ENCODE results near the gene RASL10B.

The RASL10B gene

GRCh38 chr17:35736236-35736635 is 4.8 kb downstream of the RASL10B start:
- no peak overlapping the region for H3K4me2 ChIP-seq (ENCODE audit: low read depth, low read length, poor library complexity, severe bottlenecking)
- H3K36me3 ChIP-seq (ENCODE audit: insufficient read depth, low read length) = no peaks in the 10 kb centered on the region

GRCh38 chr17:35738519-35739133 is 7.2 kb downstream of the RASL10B start:
- H4K20me1 ChIP-seq (ENCODE audit: insufficient read depth, low read length, poor library complexity, severe bottlenecking) = no peaks in the 10 kb centered on the region
- H3K4me3 ChIP-seq (ENCODE audit: low read length, poor library complexity, severe bottlenecking) = no peak overlapping the region
- no peaks in the 10 kb centered on the region for H3K4me1 ChIP-seq (ENCODE audit: insufficient read depth, low read length, poor library complexity, severe bottlenecking)
- no peak overlapping the region for H2AFZ ChIP-seq (ENCODE audit: low read length)
- H3K4me2 ChIP-seq (ENCODE audit: low read depth, low read length, poor library complexity, severe bottlenecking) = no peak overlapping the region
- H3K9me3 ChIP-seq (ENCODE audit: insufficient read depth, low read depth, low read length) = no peaks in the 10 kb centered on the region
- TF ChIP-seq EZH2phosphoT487 (IDR thresholded peaks at IDR 0.05; ENCODE audit: borderline replicate concordance) (no peak), CTCF (conservative IDR thresholded peaks at IDR 0.05; ENCODE audit: low read length) (no peak)
- no peaks in the 10 kb centered on the region for H3K79me2 ChIP-seq (ENCODE audit: insufficient read depth, low read length)
- no peaks in the 10 kb centered on the region for H3K36me3 ChIP-seq (ENCODE audit: insufficient read depth, low read length)
- no peak overlapping the region for H3K9ac ChIP-seq (ENCODE audit: low read depth, low read length, poor library complexity, severe bottlenecking)
- H3F3A ChIP-seq (ENCODE audit: low read depth) = no peaks in the 10 kb centered on the region
- no peaks in the 10 kb centered on the region for H3K27me3 ChIP-seq (ENCODE audit: insufficient read depth, low read length, poor library complexity, severe bottlenecking)
- no peaks in the 10 kb centered on the region for H3K9me2 ChIP-seq (replicated peaks; ENCODE audit: low read depth, low read length)

More at GRCh38 chr17:35736236-35736635, 4.8 kb downstream of the RASL10B start:
- H3K27me3 ChIP-seq (ENCODE audit: insufficient read depth, low read length, poor library complexity, severe bottlenecking) = no peaks in the 10 kb centered on the region
- no peaks in the 10 kb centered on the region for H3K9me3 ChIP-seq (ENCODE audit: insufficient read depth, low read depth, low read length)
- H3K79me2 ChIP-seq (ENCODE audit: insufficient read depth, low read length) = no peaks in the 10 kb centered on the region
- H3K4me1 ChIP-seq (ENCODE audit: insufficient read depth, low read length, poor library complexity, severe bottlenecking) = no peaks in the 10 kb centered on the region
- no peaks in the 10 kb centered on the region for H4K20me1 ChIP-seq (ENCODE audit: insufficient read depth, low read length, poor library complexity, severe bottlenecking)
- H3K4me3 ChIP-seq (ENCODE audit: low read length, poor library complexity, severe bottlenecking) = no peak overlapping the region
- TF ChIP-seq EZH2phosphoT487 (IDR thresholded peaks at IDR 0.05; ENCODE audit: borderline replicate concordance) = no peak
- TF ChIP-seq CTCF (conservative IDR thresholded peaks at IDR 0.05; ENCODE audit: low read length) = no peak
- H3K9me2 ChIP-seq (replicated peaks; ENCODE audit: low read depth, low read length) = no peaks in the 10 kb centered on the region
- no peaks in the 10 kb centered on the region for H3F3A ChIP-seq (ENCODE audit: low read depth)
- H3K9ac ChIP-seq (ENCODE audit: low read depth, low read length, poor library complexity, severe bottlenecking) = no peak overlapping the region
- H2AFZ ChIP-seq (ENCODE audit: low read length) = no peak overlapping the region

- Histone ChIP-seq H4K20me1 (ENCODE audit: insufficient read depth, low read length, poor library complexity, severe bottlenecking) (no peaks in the 10 kb centered on the region), H3K4me2 (ENCODE audit: low read depth, low read length, poor library complexity, severe bottlenecking) (no peak overlapping the region), H3K9me2 (replicated peaks; ENCODE audit: low read depth, low read length) (no peaks in the 10 kb centered on the region), H3F3A (ENCODE audit: low read depth) (no peaks in the 10 kb centered on the region), H3K36me3 (ENCODE audit: insufficient read depth, low read length) (no peaks in the 10 kb centered on the region), H3K9me3 (ENCODE audit: insufficient read depth, low read depth, low read length) (no peaks in the 10 kb centered on the region), H3K27me3 (ENCODE audit: insufficient read depth, low read length, poor library complexity, severe bottlenecking) (no peaks in the 10 kb centered on the region), H3K4me1 (ENCODE audit: insufficient read depth, low read length, poor library complexity, severe bottlenecking) (no peaks in the 10 kb centered on the region), H3K9ac (ENCODE audit: low read depth, low read length, poor library complexity, severe bottlenecking) (no peak overlapping the region), H3K79me2 (ENCODE audit: insufficient read depth, low read length) (no peaks in the 10 kb centered on the region), H3K4me3 (ENCODE audit: low read length, poor library complexity, severe bottlenecking) (no peak overlapping the region), H2AFZ (ENCODE audit: low read length) (no peak overlapping the region)
- TF ChIP-seq CTCF (conservative IDR thresholded peaks at IDR 0.05; ENCODE audit: low read length) (no peak), EZH2phosphoT487 (IDR thresholded peaks at IDR 0.05; ENCODE audit: borderline replicate concordance) (no peak)
Measured at GRCh38 chr17:35740216-35740615, 8.8 kb downstream of the RASL10B start.
